Dendritic cell treated with granulocyte-macrophage colony-stimulating factor and Interleukin-4, amounts not matched to agents 40 ng/mL and 50 ng/mL, for 4 days (primary cell): Measurements from ENCODE around the gene FOXP2.

ENCODE experiments used
- H3K27ac Mint-ChIP-seq: one replicate; pipeline ENCODE4 v1.8.0; 2022; ENCODE audit warnings: mild to moderate bottlenecking, mixed read lengths
- H3K27me3 Mint-ChIP-seq: one replicate; pipeline ENCODE4 v1.8.0; 2022; ENCODE audit warnings: mild to moderate bottlenecking, mixed read lengths
- H3K36me3 Mint-ChIP-seq: one replicate; pipeline ENCODE4 v1.8.0; 2022; ENCODE audit warnings: low read depth, mixed read lengths
- H3K4me1 Mint-ChIP-seq: one replicate; pipeline ENCODE4 v1.8.0; 2022; ENCODE audit warnings: low read depth, mixed read lengths
- H3K4me3 Mint-ChIP-seq: one replicate; pipeline ENCODE4 v1.8.0; 2022; ENCODE audit warnings: mild to moderate bottlenecking, moderate library complexity, mixed read lengths
- H3K9me3 Mint-ChIP-seq: one replicate; pipeline ENCODE4 v1.8.0; 2022; ENCODE audit warnings: mixed read lengths
- intact Hi-C: fragments of 100-400 bp; cut with micrococcal nuclease; formaldehyde crosslinking; loops from one replicate; pipeline ENCODE4 v1.15.0; 2022

FOXP2 gene

GRCh38 chr7:114740941-114741340 is 326.3 kb downstream of the FOXP2 start:
- H3K9me3 Mint-ChIP-seq, result peaks cover 7% of the 10 kb centered on the region
- H3K4me3 Mint-ChIP-seq, result no peak overlapping the region
- intact Hi-C loops, result no loop called here
- no peak overlapping the region for H3K27ac Mint-ChIP-seq
- no peaks in the 10 kb centered on the region for H3K4me1 Mint-ChIP-seq
- no peaks in the 10 kb centered on the region for H3K36me3 Mint-ChIP-seq
- no peaks in the 10 kb centered on the region for H3K27me3 Mint-ChIP-seq

GRCh38 chr7:114741911-114742310 is 327.3 kb downstream of the FOXP2 start:
- Mint-ChIP-seq H3K4me1 (no peaks in the 10 kb centered on the region), H3K4me3 (no peak overlapping the region)

More at GRCh38 chr7:114741911-114742310, 327.3 kb downstream of the FOXP2 start:
- Mint-ChIP-seq H3K27ac (no peak overlapping the region), H3K9me3 (peaks cover 7% of the 10 kb centered on the region), H3K27me3 (no peaks in the 10 kb centered on the region), H3K36me3 (no peaks in the 10 kb centered on the region)
- intact Hi-C loops, result no loop called here
